CD4-positive, alpha-beta T cell treated with Interleukin-6 for 4 hours (primary cell): ENCODE results near the gene ZNF554.
"Not testable (repeated sequence)": the region's sequence is repeated elsewhere in the genome, so short reads cannot be mapped to it uniquely, and the experiment has no call there.

Experiments
- DNase-seq: peaks from one replicate; pipeline ENCODE4 v3.0.0-alpha.2; 2020; ENCODE audit warnings: mixed read lengths

The ZNF554 gene

GRCh38 chr19:2791440-2791839 lies 28.2 kb upstream of the ZNF554 start:
- no peak for DNase-seq

GRCh38 chr19:2791876-2792275 lies 27.8 kb upstream of the ZNF554 start:
- DNase-seq = no peak

GRCh38 chr19:2792666-2793065 lies 27.0 kb upstream of the ZNF554 start:
- not testable (repeated sequence) for DNase-seq

GRCh38 chr19:2793126-2793525 lies 26.5 kb upstream of the ZNF554 start:
- no peak for DNase-seq

- no peak for DNase-seq
Observed at GRCh38 chr19:2793577-2793976, 26.1 kb upstream of the ZNF554 start.

- no peak for DNase-seq
Observed at GRCh38 chr19:2795827-2796658, 23.6 kb upstream of the ZNF554 start.

- DNase-seq = no peak
Observed at GRCh38 chr19:2796659-2797266, 22.9 kb upstream of the ZNF554 start.

GRCh38 chr19:2797280-2797679 lies 22.4 kb upstream of the ZNF554 start:
- DNase-seq = no peak

GRCh38 chr19:2798158-2798685 lies 21.4 kb upstream of the ZNF554 start:
- DNase-seq = no peak

GRCh38 chr19:2798733-2799132 lies 20.9 kb upstream of the ZNF554 start:
- no peak for DNase-seq

- no peak for DNase-seq
Observed at GRCh38 chr19:2799273-2800020, 20.2 kb upstream of the ZNF554 start.

- DNase-seq = no peak
Observed at GRCh38 chr19:2800506-2800905, 19.2 kb upstream of the ZNF554 start.

- no peak for DNase-seq
Observed at GRCh38 chr19:2802826-2803225, 16.8 kb upstream of the ZNF554 start.

- no peak for DNase-seq
Observed at GRCh38 chr19:2803486-2804155, 16.0 kb upstream of the ZNF554 start.

- no peak for DNase-seq
Observed at GRCh38 chr19:2804156-2805004, 15.3 kb upstream of the ZNF554 start.

GRCh38 chr19:2805261-2805900 lies 14.3 kb upstream of the ZNF554 start:
- DNase-seq = no peak

GRCh38 chr19:2805991-2806649 lies 13.5 kb upstream of the ZNF554 start:
- no peak for DNase-seq

- no peak for DNase-seq
Observed at GRCh38 chr19:2806736-2807378, 12.8 kb upstream of the ZNF554 start.

GRCh38 chr19:2807379-2808128 lies 12.1 kb upstream of the ZNF554 start:
- no peak for DNase-seq
